Fibroblast of lung (primary cell): ENCODE data around the gene FAM174A.

Experiments
- EZH2 ChIP-seq: IDR thresholded peaks from 2 replicates; pipeline ENCODE4 v1.5.1; 2012; ENCODE audit warnings: low read length, control low read depth, mild to moderate bottlenecking; ENCODE audit errors: missing control alignments
- TF ChIP-seq, protein P1 (sequence below), 2 donors: IDR thresholded peaks in 1 of 2; conservative IDR thresholded peaks in 1 of 2; 1 replicate in 1 of 2; 2 replicates in 1 of 2; pipeline ENCODE4 v1.5.1; 2011 to 2012; ENCODE audit warnings: low read length in 2 of 2, control low read depth in 1 of 2, inconsistent platforms in 1 of 2, low read depth in 1 of 2, mild to moderate bottlenecking in 1 of 2

- TF ChIP-seq EZH2 = no peak
- TF ChIP-seq, protein P1, sequence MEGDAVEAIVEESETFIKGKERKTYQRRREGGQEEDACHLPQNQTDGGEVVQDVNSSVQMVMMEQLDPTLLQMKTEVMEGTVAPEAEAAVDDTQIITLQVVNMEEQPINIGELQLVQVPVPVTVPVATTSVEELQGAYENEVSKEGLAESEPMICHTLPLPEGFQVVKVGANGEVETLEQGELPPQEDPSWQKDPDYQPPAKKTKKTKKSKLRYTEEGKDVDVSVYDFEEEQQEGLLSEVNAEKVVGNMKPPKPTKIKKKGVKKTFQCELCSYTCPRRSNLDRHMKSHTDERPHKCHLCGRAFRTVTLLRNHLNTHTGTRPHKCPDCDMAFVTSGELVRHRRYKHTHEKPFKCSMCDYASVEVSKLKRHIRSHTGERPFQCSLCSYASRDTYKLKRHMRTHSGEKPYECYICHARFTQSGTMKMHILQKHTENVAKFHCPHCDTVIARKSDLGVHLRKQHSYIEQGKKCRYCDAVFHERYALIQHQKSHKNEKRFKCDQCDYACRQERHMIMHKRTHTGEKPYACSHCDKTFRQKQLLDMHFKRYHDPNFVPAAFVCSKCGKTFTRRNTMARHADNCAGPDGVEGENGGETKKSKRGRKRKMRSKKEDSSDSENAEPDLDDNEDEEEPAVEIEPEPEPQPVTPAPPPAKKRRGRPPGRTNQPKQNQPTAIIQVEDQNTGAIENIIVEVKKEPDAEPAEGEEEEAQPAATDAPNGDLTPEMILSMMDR (conservative IDR thresholded peaks at IDR 0.05 in 1 of 2, IDR thresholded peaks at IDR 0.05 in 1 of 2; ENCODE audit: low read depth in 1 of 2, low read length in 2 of 2) = no peak
Observed at GRCh38 chr5:100614308-100614707, 79.1 kb downstream of the FAM174A start.
